Non-pigmented ciliary epithelial cell (primary cell): ENCODE data around the gene IGLL5.
A peak's percentile ranks its signal among the peaks of the same experiment; 100 is the strongest.

Experiments
- DNase-seq: peaks from one replicate; pipeline ENCODE4 v3.0.0-alpha.2; 2010; ENCODE audit warnings: low read depth

The IGLL5 gene

DNA sequence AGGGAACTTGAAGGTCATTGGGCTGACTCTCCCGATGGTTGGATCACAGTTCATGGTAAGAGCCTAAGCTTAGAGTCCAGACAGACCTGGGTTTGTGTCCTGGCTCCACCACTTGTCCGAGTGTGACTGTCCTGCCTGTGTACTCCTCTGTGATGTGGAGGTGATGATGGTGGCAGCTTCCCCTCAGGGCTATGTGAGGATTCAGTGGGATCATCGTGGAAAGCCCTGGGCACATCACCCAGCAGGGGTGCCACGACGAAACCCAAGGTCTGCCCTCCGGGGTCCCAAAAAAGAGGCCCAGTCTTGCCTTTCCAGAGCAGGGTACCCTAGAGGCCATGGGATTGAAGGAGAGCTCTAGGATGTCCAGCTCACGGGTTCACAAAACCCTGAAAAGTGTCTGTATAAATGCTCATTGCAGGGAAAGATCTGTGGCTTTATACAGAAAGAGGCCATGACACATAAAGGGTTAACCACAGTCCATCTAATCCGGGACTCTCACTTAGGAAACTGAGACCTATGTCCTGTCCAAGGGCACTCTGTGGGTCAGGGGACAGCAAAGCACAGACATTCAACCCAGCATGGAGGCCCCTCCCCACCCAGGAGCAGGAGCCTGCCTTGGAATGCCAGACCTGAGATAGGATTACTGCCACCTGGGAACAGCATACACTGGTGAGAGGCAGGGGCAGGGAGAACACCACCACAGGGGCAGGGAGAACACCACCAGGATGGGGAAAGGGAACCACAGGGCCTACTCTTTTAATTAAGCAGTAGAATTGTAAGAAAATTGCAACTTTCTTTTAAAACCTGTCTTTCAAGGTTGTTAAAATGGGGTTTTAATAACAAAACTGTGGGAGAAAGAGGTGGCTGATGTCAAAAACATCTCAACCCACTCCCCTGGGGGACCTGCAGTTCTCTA is 51.3 kb downstream of the IGLL5 start:
- DNase-seq, result no peak

DNA sequence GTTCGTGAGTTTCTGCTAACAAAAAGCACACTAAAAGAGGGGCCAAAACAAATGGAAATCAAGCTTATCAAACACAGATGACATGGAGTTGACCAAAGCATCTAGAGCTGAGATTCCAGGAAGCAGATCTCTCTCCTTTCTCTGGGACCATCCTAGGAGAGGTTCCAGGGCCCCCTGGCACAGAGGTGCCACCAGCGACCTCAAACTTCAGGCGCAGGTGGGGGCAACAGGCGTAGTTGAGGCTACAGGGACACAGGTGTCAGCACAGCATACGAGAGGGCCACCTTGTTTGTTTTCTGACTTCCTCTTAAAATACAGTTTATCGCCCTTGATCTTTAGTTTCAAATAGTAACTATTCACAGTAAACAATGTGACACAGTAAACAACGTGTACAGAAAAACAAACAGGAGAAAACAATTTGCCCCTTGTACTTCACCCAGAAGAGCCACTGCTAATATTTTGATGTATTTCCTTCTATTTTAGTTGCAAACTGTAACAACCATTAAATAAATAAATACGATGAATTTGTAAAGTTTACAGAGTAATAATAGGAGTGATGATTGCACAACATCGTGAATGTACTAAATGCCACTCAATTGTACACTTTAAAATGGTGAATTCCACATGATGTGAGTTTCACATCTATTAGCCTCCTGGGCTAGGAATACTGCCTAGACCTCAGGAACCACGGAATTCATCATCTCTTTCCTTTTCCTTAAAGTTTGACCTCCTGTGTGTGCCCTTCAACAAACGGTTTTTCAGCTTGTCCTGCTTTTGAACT is 52.2 kb downstream of the IGLL5 start:
- no peak for DNase-seq

GRCh38 chr22:22940961-22941605 is 53.5 kb downstream of the IGLL5 start:
- DNase-seq, result no peak

- DNase-seq, result no peak
Observed at GRCh38 chr22:22941831-22942510, 54.4 kb downstream of the IGLL5 start.

DNA sequence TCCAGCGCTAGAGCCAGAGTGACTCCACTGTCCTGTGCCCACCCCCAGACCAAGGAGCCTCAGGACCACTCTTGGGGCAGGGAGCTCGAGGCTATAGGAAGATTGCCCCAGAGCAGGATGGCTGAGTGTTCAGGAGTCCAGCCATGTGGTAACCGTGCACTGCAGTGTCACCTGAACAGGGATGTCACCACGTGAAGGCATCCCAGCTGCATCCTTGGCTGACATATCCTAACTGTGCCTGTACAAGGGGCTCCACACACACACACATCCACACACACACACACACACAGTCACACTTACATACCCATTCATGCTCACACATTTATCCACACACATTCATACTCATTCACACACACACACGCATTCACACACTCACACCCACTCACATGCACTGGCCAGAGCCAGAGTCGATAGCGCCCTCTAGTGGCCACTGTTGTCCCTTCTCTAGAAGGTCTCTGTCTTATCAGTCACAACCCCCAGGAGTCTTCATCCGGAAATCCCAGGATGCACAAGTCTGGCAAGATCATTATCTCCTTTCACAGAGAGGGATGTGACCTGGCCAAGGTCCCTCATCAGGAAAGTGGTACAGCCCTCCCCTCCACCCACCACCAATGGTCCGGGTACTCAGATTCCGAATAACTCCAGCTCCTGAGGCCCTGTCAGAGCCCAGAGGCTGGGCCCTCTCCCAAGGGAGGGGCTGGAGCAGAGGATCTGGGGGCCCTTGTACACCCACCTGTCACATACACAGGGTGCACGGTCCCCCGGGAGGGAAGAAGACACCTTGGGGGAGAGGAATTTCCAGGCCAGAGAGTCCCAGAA is 55.1 kb downstream of the IGLL5 start:
- peak; percentile 15 for DNase-seq

DNA sequence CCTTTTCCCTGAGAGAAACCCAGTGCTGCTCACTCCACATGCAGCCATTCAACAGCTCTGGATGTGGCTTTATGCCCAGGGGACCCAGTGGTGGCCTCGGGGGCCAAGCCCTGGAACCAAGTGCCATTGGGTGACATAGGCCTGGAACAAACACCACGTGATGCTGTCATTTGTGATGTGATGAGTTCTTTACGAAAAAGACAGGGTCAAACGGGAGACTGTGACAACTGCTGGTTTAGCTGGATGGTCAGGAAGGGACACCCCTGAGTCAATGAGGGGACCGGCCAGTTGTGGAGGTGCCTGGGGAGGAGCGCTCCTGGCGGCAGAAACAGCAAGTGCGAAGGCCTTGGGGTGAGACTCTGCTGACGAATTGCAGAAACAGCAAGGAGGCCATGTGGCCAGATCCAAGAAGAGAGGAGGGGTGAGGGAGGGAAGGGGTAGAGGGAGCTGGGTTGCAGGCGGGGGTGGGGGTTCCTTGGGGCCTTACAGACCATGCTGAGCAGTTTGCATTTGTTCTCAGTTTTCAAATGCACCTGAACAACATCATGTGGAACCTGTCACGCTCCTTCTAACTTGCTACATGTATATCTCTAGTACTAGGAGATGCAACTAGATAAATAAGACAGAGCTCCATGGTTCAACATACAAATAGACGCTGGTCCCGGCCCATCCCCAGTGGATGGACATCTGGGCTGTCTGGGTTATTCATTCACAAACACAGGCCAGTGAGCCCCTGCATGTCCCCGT is 56.1 kb downstream of the IGLL5 start:
- no peak for DNase-seq

DNA sequence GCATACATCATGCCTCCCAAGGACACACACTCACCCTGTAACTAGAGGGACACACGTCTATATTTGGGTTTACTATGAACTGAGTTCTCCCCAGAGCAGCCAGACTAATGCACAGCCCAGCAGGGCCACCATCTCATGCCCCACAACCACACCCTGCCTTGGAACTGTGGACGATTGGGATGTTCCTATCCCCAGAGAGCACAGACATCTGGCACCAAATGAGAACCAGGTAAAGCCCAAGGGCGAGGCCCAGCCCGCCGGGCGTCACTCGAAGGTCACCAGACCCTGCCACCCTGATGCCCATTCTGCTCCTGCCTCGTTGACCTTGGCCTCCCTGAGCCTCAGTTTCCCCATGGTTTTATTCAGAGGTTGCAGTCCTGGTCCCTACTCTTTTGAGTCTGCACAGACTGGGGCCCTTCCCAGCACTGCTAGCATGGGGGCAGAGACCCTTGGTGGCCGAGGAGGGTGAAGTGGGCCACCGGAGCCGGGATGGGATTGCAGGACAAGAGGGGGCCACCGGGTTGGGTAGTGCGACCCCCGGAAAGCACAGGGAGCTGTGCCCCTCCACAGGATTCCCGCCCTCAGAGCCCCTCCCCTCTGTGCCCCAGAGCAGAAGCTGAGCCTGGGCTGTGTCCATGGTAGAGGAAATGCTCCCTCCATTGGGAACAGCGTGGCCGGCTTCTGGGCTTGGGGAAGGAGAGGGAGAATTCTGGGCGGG is 56.8 kb downstream of the IGLL5 start:
- DNase-seq, result no peak

DNA sequence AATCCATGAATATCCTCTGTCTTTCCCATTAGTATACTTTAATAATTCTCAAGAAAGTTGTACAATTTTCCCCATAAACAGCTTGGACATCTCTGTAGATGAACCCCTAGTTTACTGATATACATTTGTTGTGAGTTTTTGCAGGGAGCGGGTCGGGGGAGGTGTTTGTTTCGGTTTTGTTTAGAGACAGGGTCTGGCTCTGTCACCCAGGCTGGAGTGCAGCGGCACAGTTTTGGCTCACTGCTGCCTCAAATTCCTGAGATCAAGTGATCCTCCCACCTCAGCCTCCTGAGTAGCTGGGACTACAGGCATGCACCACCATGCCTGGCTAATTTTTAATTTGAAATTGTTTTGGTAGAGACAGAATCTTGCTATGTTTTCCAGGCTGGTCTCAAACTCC is 57.6 kb downstream of the IGLL5 start:
- DNase-seq, result no peak
